HFF-Myc (cell line): ENCODE data around the gene SGPL1.

ENCODE experiments used
- DNase-seq: peaks from one replicate; pipeline ENCODE4 v3.0.0-alpha.2; 2011; ENCODE audit warnings: low read depth; ENCODE audit errors: extremely low read depth
- H3K4me3 ChIP-seq: replicated peaks from 2 replicates; pipeline ENCODE4 v1.5.1; 2011; ENCODE audit warnings: low read depth, mild to moderate bottlenecking, control low read depth, low read length
- CTCF ChIP-seq: IDR thresholded peaks from 2 replicates; pipeline ENCODE4 v1.5.1; 2012; ENCODE audit warnings: mild to moderate bottlenecking, low read depth, low read length, control low read depth; ENCODE audit errors: missing control alignments

Gene SGPL1

GRCh38 chr10:70833601-70834000 is 17.9 kb downstream of the SGPL1 start:
- no peak overlapping the region for H3K4me3 ChIP-seq
- DNase-seq, result no peak
- TF ChIP-seq CTCF, result no peak

- no peak for DNase-seq
- no peak overlapping the region for H3K4me3 ChIP-seq
- no peak for TF ChIP-seq CTCF
Observed at GRCh38 chr10:70834021-70834420, 18.3 kb downstream of the SGPL1 start.

- DNase-seq, result no peak
- no peak for TF ChIP-seq CTCF
- H3K4me3 ChIP-seq, result no peak overlapping the region
Observed at GRCh38 chr10:70834441-70835151, 18.8 kb downstream of the SGPL1 start.

- TF ChIP-seq CTCF, result no peak
- DNase-seq, result no peak
- H3K4me3 ChIP-seq, result no peak overlapping the region
Observed at GRCh38 chr10:70836319-70836718, 20.6 kb downstream of the SGPL1 start.

GRCh38 chr10:70837660-70838059 is 21.9 kb downstream of the SGPL1 start:
- TF ChIP-seq CTCF, result no peak
- no peak overlapping the region for H3K4me3 ChIP-seq
- no peak for DNase-seq

- DNase-seq, result no peak
- TF ChIP-seq CTCF, result no peak
- no peak overlapping the region for H3K4me3 ChIP-seq
Observed at GRCh38 chr10:70838270-70838805, 22.6 kb downstream of the SGPL1 start.
